K562 (cell line): ENCODE results near the gene ZDHHC16. TPM values are rescaled to one million over a fixed set of nuclear protein-coding genes. Genes with fewer than 3 reads are reported as not detected.

Source experiments
- ATAC-seq: fragments of 200-7000 bp; cut with Tn5 transposase; 3 replicates; pipeline ENCODE4 v1.9.1; 2020; ENCODE audit warnings: moderate library complexity
- BruUV-seq: library from RNA; stranded (reverse); fragments of 400-500 nt; replicated peaks from 2 replicates; lab custom pipeline; 2021; lab: Mats Ljungman, UMichigan
- CTCF ChIA-PET: fragments of 300-600 bp; formaldehyde crosslinking; extraction: SDS; loops from one replicate; lab custom pipeline; 2021; ENCODE audit warnings: low intra/inter-chr PET ratio; lab: Yijun Ruan, JAX
- POLR2A ChIA-PET: fragments of 300-600, 350-650 bp; sonication (Branson Sonifier 250); formaldehyde crosslinking; extraction: SDS; loops from one replicate; lab custom pipeline; 2021; ENCODE audit warnings: antibody characterized with exemption, inconsistent platforms; lab: Yijun Ruan, JAX
- DNase-seq, 4 experiments: peaks; one replicate each; pipeline versions ENCODE4 v3.0.0 to v3.0.0-alpha.2; 2011 to 2018; ENCODE audit warnings: low spot score in 3 of 4, mixed read lengths in 3 of 4; ENCODE audit errors: extremely low read depth in 1 of 4
- FAIRE-seq: peaks from 2 replicates; lab custom pipeline; 2011; peaks lifted over from hg19 to GRCh38; lab: Jason Lieb, UNC
- H2AFZ ChIP-seq: 2 replicates; pipeline ENCODE4 v1.6.0; 2011; ENCODE audit warnings: low read depth, low read length, control low read depth, inconsistent platforms
- H3K27ac ChIP-seq: fragments of 200-600 bp; 3 replicates; pipeline ENCODE4 v1.8.0; 2011; ENCODE audit warnings: low read depth, mild to moderate bottlenecking, control low read depth, inconsistent platforms, low read length, moderate library complexity, mixed read lengths; ENCODE audit errors: extremely low read depth
- H3K27me3 ChIP-seq, 2 experiments: fragments of 300-600 bp in 1 of 2; 2 replicates in 1 of 2; 3 replicates in 1 of 2; pipeline versions ENCODE4 v1.6.0 to v1.8.0; 2011; ENCODE audit warnings: inconsistent platforms in 2 of 2, low read length in 2 of 2, mild to moderate bottlenecking in 1 of 2, mixed read lengths in 1 of 2, moderate library complexity in 1 of 2; ENCODE audit not compliant: control insufficient read depth in 2 of 2, insufficient read depth in 2 of 2
- H3K36me3 ChIP-seq: fragments of 300-600 bp; 3 replicates; pipeline ENCODE4 v1.8.0; 2011; ENCODE audit warnings: mild to moderate bottlenecking, low read length, inconsistent platforms; ENCODE audit not compliant: control insufficient read depth, insufficient read depth
- H3K4me1 ChIP-seq, 2 experiments: fragments of 200-600 bp in 1 of 2; replicated peaks in 1 of 2; 2 replicates in 1 of 2; 3 replicates in 1 of 2; pipeline versions ENCODE4 v1.5.1 to v1.8.0; 2011; ENCODE audit warnings: inconsistent platforms in 2 of 2, low read length in 2 of 2, mild to moderate bottlenecking in 1 of 2, mixed read lengths in 1 of 2, moderate library complexity in 1 of 2; ENCODE audit not compliant: control insufficient read depth in 2 of 2, insufficient read depth in 2 of 2
- H3K4me2 ChIP-seq: 2 replicates; pipeline ENCODE4 v1.6.1; 2011; ENCODE audit warnings: low read length, control low read depth, inconsistent platforms, mixed read lengths; ENCODE audit not compliant: insufficient read depth
- H3K4me3 ChIP-seq: fragments of 200-600 bp; sonication (generic), shearing (Covaris generic); 2 replicates; pipeline ENCODE4 v1.5.1; 2016; ENCODE audit warnings: control low read depth, inconsistent platforms
- H3K79me2 ChIP-seq: fragments of 200-600 bp; 3 replicates; pipeline ENCODE4 v1.8.0; 2011; ENCODE audit warnings: low read length, inconsistent platforms; ENCODE audit not compliant: control insufficient read depth, insufficient read depth
- H3K9ac ChIP-seq, 2 experiments: 2 replicates each; pipeline versions ENCODE4 v1.6.0 to v1.6.1; 2011; ENCODE audit warnings: low read depth in 2 of 2, low read length in 2 of 2, control low read depth in 1 of 2, inconsistent platforms in 1 of 2, mild to moderate bottlenecking in 1 of 2, mixed read lengths in 1 of 2; ENCODE audit not compliant: insufficient read depth in 1 of 2
- H3K9me1 ChIP-seq: one replicate; pipeline ENCODE4 v1.6.0; 2011; ENCODE audit warnings: inconsistent platforms, mild to moderate bottlenecking, low read length, moderate library complexity; ENCODE audit not compliant: control insufficient read depth, insufficient read depth
- H3K9me3 ChIP-seq: replicated peaks from 2 replicates; pipeline ENCODE4 v1.5.1; 2011; ENCODE audit warnings: low read depth, low read length, inconsistent platforms; ENCODE audit not compliant: control insufficient read depth, insufficient read depth
- H4K20me1 ChIP-seq: replicated peaks from 2 replicates; pipeline ENCODE4 v1.6.1; 2011; ENCODE audit warnings: low read length, inconsistent platforms, mixed read lengths; ENCODE audit not compliant: control insufficient read depth, insufficient read depth
- ARID1B ChIP-seq: fragments of 450-650 bp; IDR thresholded peaks from 2 replicates; pipeline ENCODE4 v1.6.1; 2016; ENCODE audit warnings: antibody characterized with exemption, mild to moderate bottlenecking, inconsistent platforms
- ATF1 ChIP-seq, 2 experiments: fragments of 450-650 bp in 1 of 2; IDR thresholded peaks; 2 replicates each; pipeline ENCODE4 v1.6.1; 2016; ENCODE audit warnings: missing compliant biosample characterization in 1 of 2, missing genetic modification characterization in 1 of 2
- ATF7 ChIP-seq: fragments of 450-650 bp; IDR thresholded peaks from 2 replicates; pipeline ENCODE4 v1.7.1; 2014; ENCODE audit warnings: mild to moderate bottlenecking, moderate library complexity
- CREM ChIP-seq: IDR thresholded peaks from 2 replicates; pipeline ENCODE4 v1.6.1; 2014; ENCODE audit warnings: antibody characterized with exemption, low read depth
- DNMT1 ChIP-seq: fragments of 450-650 bp; IDR thresholded peaks from 2 replicates; pipeline ENCODE4 v1.6.1; 2016; ENCODE audit warnings: antibody characterized with exemption, mild to moderate bottlenecking
- FOXK2 ChIP-seq, 2 experiments: fragments of 450-650 bp; IDR thresholded peaks in 1 of 2; conservative IDR thresholded peaks in 1 of 2; 2 replicates each; pipeline ENCODE4 v1.6.1; 2016; ENCODE audit warnings: low read depth in 2 of 2, mild to moderate bottlenecking in 1 of 2
- GATAD2B ChIP-seq: fragments of 450-650 bp; IDR thresholded peaks from 2 replicates; pipeline ENCODE4 v1.6.1; 2017; ENCODE audit warnings: mild to moderate bottlenecking, borderline replicate concordance
- HDAC3 ChIP-seq: fragments of 450-650 bp; IDR thresholded peaks from 2 replicates; pipeline ENCODE4 v1.6.1; 2018; ENCODE audit warnings: borderline replicate concordance, mild to moderate bottlenecking, moderate library complexity; ENCODE audit not compliant: partially characterized antibody
- MAFG ChIP-seq: fragments of 450-650 bp; conservative IDR thresholded peaks from 2 replicates; pipeline ENCODE4 v1.6.1; 2016; ENCODE audit warnings: missing genetic modification characterization, missing compliant biosample characterization
- NEUROD1 ChIP-seq: fragments of 150-350 bp; IDR thresholded peaks from 2 replicates; pipeline ENCODE4 v1.6.1; 2014; ENCODE audit warnings: borderline replicate concordance, low read length, low read depth; ENCODE audit not compliant: partially characterized antibody
- RUNX1 ChIP-seq: sonication (generic); IDR thresholded peaks from 2 replicates; pipeline ENCODE4 v1.6.1; 2016; ENCODE audit warnings: antibody characterized with exemption, low read depth
- TEAD1 ChIP-seq, 2 experiments: fragments of 450-650 bp in 1 of 2; sonication (generic) in 1 of 2; formaldehyde crosslinking; IDR thresholded peaks; 2 replicates each; pipeline versions ENCODE4 v1.4.0 to v1.8.0; 2020 to 2022; ENCODE audit warnings: mild to moderate bottlenecking in 2 of 2, missing genetic modification reagents in 1 of 2
- TOE1 ChIP-seq, 2 experiments: fragments of 450-650 bp in 1 of 2; sonication (generic) in 1 of 2; formaldehyde crosslinking in 1 of 2; IDR thresholded peaks; 2 replicates each; pipeline versions ENCODE4 v1.7.1 to v1.8.0; 2016 to 2022; ENCODE audit warnings: borderline replicate concordance in 2 of 2, mild to moderate bottlenecking in 2 of 2, antibody characterized with exemption in 1 of 2, inconsistent platforms in 1 of 2, low read depth in 1 of 2, missing genetic modification reagents in 1 of 2, moderate library complexity in 1 of 2
- ZBTB7A ChIP-seq: IDR thresholded peaks from 2 replicates; pipeline ENCODE4 v1.6.1; 2011; ENCODE audit warnings: low read depth, mild to moderate bottlenecking, low read length, moderate library complexity, borderline replicate concordance; ENCODE audit not compliant: control insufficient read depth
- ZNF75A ChIP-seq: fragments of 450-650 bp; formaldehyde crosslinking; IDR thresholded peaks from 2 replicates; pipeline ENCODE4 v1.4.0; 2020; ENCODE audit warnings: mild to moderate bottlenecking
- WGBS: fragments of 100-300 bp; shearing (Covaris generic); methylation state at CpG from one replicate; pipeline ENCODE4 v1.1.6; 2016; ENCODE audit warnings: low coverage, mixed read lengths; ENCODE audit not compliant: insufficient coverage; ENCODE audit errors: missing lambda C conversion rate; 5-methylcytosine and 5-hydroxymethylcytosine counted together
- in situ Hi-C: fragments of 300-500 bp; cut with MboI; formaldehyde crosslinking; loops from 4 replicates; pipeline ENCODE4 v1.15.0; 2018; ENCODE audit warnings: inconsistent platforms, mixed read lengths
- intact Hi-C: fragments of 100-400 bp; cut with micrococcal nuclease; formaldehyde crosslinking; loops from 2 replicates; pipeline ENCODE4 v1.14.2; 2022
- polyA plus RNA-seq, 8 experiments: library from polyadenylated mRNA; depleted of rRNA in 4 of 8; stranded (reverse) in 5 of 8; unstranded in 3 of 8; fragments of >200 nt; fragmentation: Nextera tagmentation in 2 of 8; fragmentation: Illumina TruSeq in 1 of 8; extraction: Ambion mirVana in 2 of 8; extraction: Trizol in 1 of 8; gene quantifications; 2 replicates each; pipeline versions ENCODE4 v1.2.1 to v1.2.3, GENCODE V29; 2011 to 2014; ENCODE audit warnings: inconsistent platforms in 1 of 8, missing spikeins in 1 of 8
- total RNA-seq, 7 experiments: library from RNA; depleted of rRNA in 6 of 7; stranded (reverse); fragments of >200 nt in 6 of 7; fragmentation: Illumina TruSeq in 2 of 7; extraction: Trizol in 2 of 7; gene quantifications; 2 replicates each; pipeline versions ENCODE4 v1.2.1 to v1.2.3, GENCODE V29; 2011 to 2021; ENCODE audit warnings: low replicate concordance in 1 of 7
- TF ChIP-seq, protein P1 (sequence below): sonication (generic); formaldehyde crosslinking; IDR thresholded peaks from 2 replicates; pipeline ENCODE4 v1.8.0; 2022; ENCODE audit warnings: mild to moderate bottlenecking, low read depth, missing genetic modification reagents
- TF ChIP-seq, protein P2 (sequence below): fragments of 450-650 bp; IDR thresholded peaks from 2 replicates; pipeline ENCODE4 v1.6.1; 2016; ENCODE audit warnings: borderline replicate concordance

ZDHHC16 gene
- total and polyA plus RNA-seq, 9 of the 15 experiments (the other 6 are each of a cell fraction or from before 2014, with no cell fraction given) = 12.5 to 33.8 (median 21.3) TPM

DNA sequence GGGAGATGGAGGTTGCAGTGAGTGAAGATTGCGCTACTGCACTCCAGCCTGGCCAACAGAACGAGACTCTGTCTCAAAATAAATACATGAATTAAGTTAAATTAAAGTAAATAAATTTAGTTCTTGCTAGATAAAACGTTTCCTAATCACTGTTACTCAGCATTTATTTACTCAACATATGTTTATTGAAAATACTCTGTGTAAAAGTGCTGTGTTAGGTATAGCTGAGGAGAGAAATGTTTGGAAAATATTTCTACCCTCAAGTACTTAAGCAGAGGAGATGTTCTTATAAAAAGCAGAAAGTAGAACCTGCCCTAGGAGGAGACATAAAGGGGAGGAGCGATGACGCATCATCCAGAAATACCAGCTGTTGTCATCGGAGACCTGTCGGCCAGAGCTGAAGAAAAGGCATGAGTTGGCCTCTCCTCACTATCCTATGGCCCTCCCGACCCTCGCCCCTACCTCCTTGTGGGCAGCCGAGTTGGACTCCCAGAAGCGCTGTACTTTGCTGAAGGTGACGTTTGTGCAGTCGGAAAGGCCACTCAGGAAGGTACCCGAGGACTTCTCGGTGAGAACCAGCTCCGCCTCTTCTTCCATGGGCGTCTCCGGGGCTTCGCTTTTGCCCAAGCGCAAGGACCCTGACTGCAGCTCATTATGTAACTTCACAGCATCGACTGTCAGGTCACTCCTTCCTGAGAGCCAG lies 46.0 kb upstream of the ZDHHC16 start:
- Histone ChIP-seq H3K4me2 (peak overlapping the region; percentile 85), H3K36me3 (peaks cover 25% of the 10 kb centered on the region; the same call in 2 of the 3 replicates), H3K4me3 (peak overlapping the region; percentile 83), H3K9me1 (no peaks in the 10 kb centered on the region), H2AFZ (peak overlapping the region; percentile 71), H3K9ac (peak overlapping the region; percentile 83 to 93), H3K79me2 (peaks cover 23% of the 10 kb centered on the region), H3K27me3 (no peaks in the 10 kb centered on the region), H3K9me3 (no peaks in the 10 kb centered on the region), H3K4me1 (no peaks in the 10 kb centered on the region; a peak in 1 of 5 replicates), H3K27ac (peak overlapping the region; percentile 82), H4K20me1 (no peaks in the 10 kb centered on the region)
- peak; percentile 93 for FAIRE-seq
- peak; percentile 43 to 76 (median 53) for DNase-seq
- 7% methylated on average over 16 of the region's 21 CpGs for WGBS
- no TSS peak for BruUV-seq
- intact Hi-C loops (no loop called here), in situ Hi-C loops (no loop called here)
- CTCF ChIA-PET = interaction anchor here (0.5 kb wide), 1 partner anchor 148 kb away, joined by 4 read pairs; no protein-coding TSS in a partner anchor
- ATAC-seq = peak; percentile 85
- POLR2A ChIA-PET = interaction anchor here (0.6 to 2.0 kb wide), 6 partner anchors 12 to 132 kb away, joined by 3 to 8 read pairs (median 6); no protein-coding TSS in a partner anchor
- TF ChIP-seq NEUROD1 (peak; percentile 10), ARID1B (0 out of 2 replicates have a peak, but pooled peaks have one; percentile 5), GATAD2B (no peak), ATF7 (peak; percentile 77), FOXK2 (conservative IDR thresholded peaks at IDR 0.05 in 1 of 2, IDR thresholded peaks at IDR 0.05 in 1 of 2; ENCODE audit: low read depth in 2 of 2) (0 out of 4 replicates have a peak, but pooled peaks of 1 of the 2 experiments have one; percentile 24), ZNF75A (no peak), ATF1 (CRISPR knock-in tag; IDR thresholded peaks at IDR 0.05) (no peak), ATF1 (tag; IDR thresholded peaks at IDR 0.05) (peak; percentile 52; the same call in 1 of the 2 replicates), HDAC3 (peak; percentile 48), CREM (peak; percentile 68), RUNX1 (no peak), TOE1 (IDR thresholded peaks at IDR 0.05; ENCODE audit: borderline replicate concordance) (no peak), TOE1 (CRISPR knock-in tag; IDR thresholded peaks at IDR 0.05; ENCODE audit: borderline replicate concordance, low read depth) (peak; percentile 50; the same call in 1 of the 2 replicates), MAFG (peak; percentile 35; the same call in 1 of the 2 replicates), ZBTB7A (peak; percentile 56; the same call in 1 of the 2 replicates), TEAD1 (CRISPR knock-in tag; IDR thresholded peaks at IDR 0.05) (peak in 1 of 2 experiments; percentile 57; a peak in 1 of 4 replicates), DNMT1 (no peak)
- TF ChIP-seq, protein P1, sequence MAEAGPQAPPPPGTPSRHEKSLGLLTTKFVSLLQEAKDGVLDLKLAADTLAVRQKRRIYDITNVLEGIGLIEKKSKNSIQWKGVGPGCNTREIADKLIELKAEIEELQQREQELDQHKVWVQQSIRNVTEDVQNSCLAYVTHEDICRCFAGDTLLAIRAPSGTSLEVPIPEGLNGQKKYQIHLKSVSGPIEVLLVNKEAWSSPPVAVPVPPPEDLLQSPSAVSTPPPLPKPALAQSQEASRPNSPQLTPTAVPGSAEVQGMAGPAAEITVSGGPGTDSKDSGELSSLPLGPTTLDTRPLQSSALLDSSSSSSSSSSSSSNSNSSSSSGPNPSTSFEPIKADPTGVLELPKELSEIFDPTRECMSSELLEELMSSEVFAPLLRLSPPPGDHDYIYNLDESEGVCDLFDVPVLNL (CRISPR knock-in tag) = no peak; the same call in 1 of the 2 replicates
- TF ChIP-seq, protein P2, sequence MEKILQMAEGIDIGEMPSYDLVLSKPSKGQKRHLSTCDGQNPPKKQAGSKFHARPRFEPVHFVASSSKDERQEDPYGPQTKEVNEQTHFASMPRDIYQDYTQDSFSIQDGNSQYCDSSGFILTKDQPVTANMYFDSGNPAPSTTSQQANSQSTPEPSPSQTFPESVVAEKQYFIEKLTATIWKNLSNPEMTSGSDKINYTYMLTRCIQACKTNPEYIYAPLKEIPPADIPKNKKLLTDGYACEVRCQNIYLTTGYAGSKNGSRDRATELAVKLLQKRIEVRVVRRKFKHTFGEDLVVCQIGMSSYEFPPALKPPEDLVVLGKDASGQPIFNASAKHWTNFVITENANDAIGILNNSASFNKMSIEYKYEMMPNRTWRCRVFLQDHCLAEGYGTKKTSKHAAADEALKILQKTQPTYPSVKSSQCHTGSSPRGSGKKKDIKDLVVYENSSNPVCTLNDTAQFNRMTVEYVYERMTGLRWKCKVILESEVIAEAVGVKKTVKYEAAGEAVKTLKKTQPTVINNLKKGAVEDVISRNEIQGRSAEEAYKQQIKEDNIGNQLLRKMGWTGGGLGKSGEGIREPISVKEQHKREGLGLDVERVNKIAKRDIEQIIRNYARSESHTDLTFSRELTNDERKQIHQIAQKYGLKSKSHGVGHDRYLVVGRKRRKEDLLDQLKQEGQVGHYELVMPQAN = peak; percentile 59; the same call in 1 of the 2 replicates
